Panc1 (cell line): ENCODE data around the gene RILPL1. TPM values are rescaled to one million over a fixed set of nuclear protein-coding genes. Genes with fewer than 3 reads are reported as not detected.

Experiments used
- ATAC-seq: fragments of 200-7000 bp; cut with Tn5 transposase; 2 replicates; pipeline ENCODE4 v1.9.1; 2020; ENCODE audit warnings: mild to moderate bottlenecking, moderate library complexity
- BruUV-seq: library from RNA; stranded (reverse); fragments of 400-500 nt; replicated peaks from 2 replicates; lab custom pipeline; 2021; lab: Mats Ljungman, UMichigan
- CTCF ChIA-PET: fragments of 300-600 bp; sonication (Branson Sonifier 250); formaldehyde crosslinking; loops from one replicate; lab custom pipeline; 2022; ENCODE audit warnings: antibody characterized with exemption; lab: Charles Lee
- POLR2A ChIA-PET: fragments of 300-600 bp; sonication (Branson Sonifier 250); formaldehyde crosslinking; loops from one replicate; lab custom pipeline; 2022; ENCODE audit warnings: antibody characterized with exemption; lab: Charles Lee
- DNase-seq: peaks from one replicate; pipeline ENCODE4 v3.0.0-alpha.2; 2010; ENCODE audit warnings: low read depth, low spot score
- H3K27ac ChIP-seq: 2 replicates; pipeline ENCODE4 v1.5.1; 2011; ENCODE audit warnings: mild to moderate bottlenecking, low read length, inconsistent platforms
- H3K27me3 ChIP-seq: fragments of 200-500 bp; sonication (Bioruptor generic); 2 replicates; pipeline ENCODE4 v1.6.0; 2014; ENCODE audit warnings: low read length, inconsistent platforms; ENCODE audit not compliant: control insufficient read depth, insufficient read depth
- H3K36me3 ChIP-seq: fragments of 200-500 bp; sonication (Bioruptor generic); 2 replicates; pipeline ENCODE4 v1.5.1; 2014; ENCODE audit warnings: inconsistent platforms, mild to moderate bottlenecking, low read length, moderate library complexity; ENCODE audit not compliant: control insufficient read depth, insufficient read depth
- H3K4me1 ChIP-seq: 2 replicates; pipeline ENCODE4 v1.5.1; 2011; ENCODE audit warnings: inconsistent platforms, mild to moderate bottlenecking, low read length, moderate library complexity; ENCODE audit not compliant: control insufficient read depth, insufficient read depth
- H3K4me3 ChIP-seq, 2 experiments: 2 replicates each; pipeline ENCODE4 v1.5.1; 2011 to 2012; ENCODE audit warnings: low read depth in 2 of 2, low read length in 2 of 2, mild to moderate bottlenecking in 2 of 2, inconsistent platforms in 1 of 2, moderate library complexity in 1 of 2
- H3K9me3 ChIP-seq: fragments of 200-500 bp; sonication (Bioruptor generic); 2 replicates; pipeline ENCODE4 v1.5.1; 2014; ENCODE audit warnings: low read depth, mild to moderate bottlenecking, inconsistent platforms, low read length, moderate library complexity; ENCODE audit not compliant: control insufficient read depth, insufficient read depth
- CTCF ChIP-seq: fragments of 450-650 bp; IDR thresholded peaks from 2 replicates; pipeline ENCODE4 v1.5.1; 2017; ENCODE audit warnings: mild to moderate bottlenecking
- POLR2AphosphoS5 ChIP-seq: IDR thresholded peaks from 2 replicates; pipeline ENCODE4 v1.6.1; 2012; ENCODE audit warnings: mild to moderate bottlenecking, low read depth, low read length, moderate library complexity
- REST ChIP-seq, 2 experiments: IDR thresholded peaks; 2 replicates each; pipeline ENCODE4 v1.6.1; 2011 to 2012; ENCODE audit warnings: low read depth in 2 of 2, control low read depth in 1 of 2, low read length in 1 of 2, mild to moderate bottlenecking in 1 of 2, moderate library complexity in 1 of 2; ENCODE audit not compliant: insufficient read depth in 1 of 2
- SIN3A ChIP-seq: IDR thresholded peaks from 2 replicates; pipeline ENCODE4 v1.6.1; 2012; ENCODE audit warnings: low read depth, mild to moderate bottlenecking, low read length, moderate library complexity, borderline replicate concordance; ENCODE audit not compliant: insufficient read depth
- TCF7L2 ChIP-seq: IDR thresholded peaks from 2 replicates; pipeline ENCODE4 v1.6.1; 2011; ENCODE audit warnings: mild to moderate bottlenecking, low read depth, low read length, inconsistent platforms
- in situ Hi-C: cut with HindIII; loops from 2 replicates; pipeline ENCODE4 v1.10.0; 2016; ENCODE audit warnings: low sequenced_read_pairs, low pct_unique_long_range_greater_than_20kb
- intact Hi-C: fragments of 100-400 bp; cut with micrococcal nuclease; formaldehyde crosslinking; loops from one replicate; pipeline ENCODE4 v1.10.0; 2022; ENCODE audit not compliant: unreplicated experiment
- total RNA-seq: library from RNA; stranded (reverse); gene quantifications from one replicate; pipeline ENCODE4 v1.2.1, GENCODE V29; 2021; ENCODE audit not compliant: unreplicated experiment

The RILPL1 gene
- total RNA-seq, 1 experiment from 2014 or later: 16.2 TPM

- H3K36me3 ChIP-seq: no peaks in the 10 kb centered on the region; the same call in 1 of the 2 replicates
- DNase-seq (no peak), ATAC-seq (no peak; the same call in 1 of the 2 replicates)
- H3K9me3 ChIP-seq: no peaks in the 10 kb centered on the region
- POLR2A ChIA-PET: no interaction called here
- no TSS peak for BruUV-seq
- peaks cover 5% of the 10 kb centered on the region for H3K4me1 ChIP-seq
- H3K4me3 ChIP-seq: no peak overlapping the region
- no peaks in the 10 kb centered on the region for H3K27me3 ChIP-seq
- TF ChIP-seq POLR2AphosphoS5: no peak
- TF ChIP-seq SIN3A: no peak
- no peak for TF ChIP-seq REST (IDR thresholded peaks at IDR 0.05; ENCODE audit: insufficient read depth in 1 of 2, low read depth in 2 of 2, low read length in 1 of 2)
- no peak for TF ChIP-seq TCF7L2
- no peak for TF ChIP-seq CTCF
- no peak overlapping the region for H3K27ac ChIP-seq
- intact Hi-C loops: no loop called here
- CTCF ChIA-PET: no interaction called here
- in situ Hi-C loops: no loop called here
These were observed 6.9 kb downstream of the RILPL1 start for GRCh38 chr12:123526542-123527080.

GRCh38 chr12:123524378-123524777 is 9.1 kb downstream of the RILPL1 start:
- in situ Hi-C loops: no loop called here
- Histone ChIP-seq H3K36me3 (peaks cover 3% of the 10 kb centered on the region), H3K9me3 (no peaks in the 10 kb centered on the region), H3K27ac (no peak overlapping the region), H3K4me1 (peaks cover 4% of the 10 kb centered on the region; the same call in 1 of the 2 replicates), H3K4me3 (no peak overlapping the region), H3K27me3 (no peaks in the 10 kb centered on the region)
- intact Hi-C loops: no loop called here
- TSS peak; percentile 12 for BruUV-seq
- no peak for DNase-seq
- ChIA-PET POLR2A (no interaction called here), CTCF (no interaction called here)
- no peak for ATAC-seq
- TF ChIP-seq REST (IDR thresholded peaks at IDR 0.05; ENCODE audit: insufficient read depth in 1 of 2, low read depth in 2 of 2, low read length in 1 of 2) (no peak), SIN3A (no peak), CTCF (no peak), POLR2AphosphoS5 (no peak)
